Osteoblast (primary cell): ENCODE results near the gene L3MBTL3. TPM values are rescaled to one million over a fixed set of nuclear protein-coding genes. Genes with fewer than 3 reads are reported as not detected.

Experiments used
- DNase-seq: peaks from one replicate; pipeline ENCODE4 v3.0.0; 2011; ENCODE audit warnings: low spot score, mixed read lengths; ENCODE audit not compliant: insufficient read length; ENCODE audit errors: missing footprints
- H2AFZ ChIP-seq: 2 replicates; pipeline ENCODE4 v1.6.0; 2011; ENCODE audit warnings: mild to moderate bottlenecking, low read length
- H3K27ac ChIP-seq: 2 replicates; pipeline ENCODE4 v1.5.1; 2011; ENCODE audit warnings: mild to moderate bottlenecking, low read depth, low read length, moderate library complexity
- H3K27me3 ChIP-seq: 2 replicates; pipeline ENCODE4 v1.6.0; 2012; ENCODE audit warnings: mild to moderate bottlenecking, control low read depth, inconsistent platforms, low read length, moderate library complexity; ENCODE audit not compliant: insufficient read depth
- H3K36me3 ChIP-seq: 2 replicates; pipeline ENCODE4 v1.5.1; 2011; ENCODE audit warnings: mild to moderate bottlenecking, low read length, control low read depth, moderate library complexity; ENCODE audit not compliant: insufficient read depth
- H3K4me1 ChIP-seq: 2 replicates; pipeline ENCODE4 v1.5.1; 2011; ENCODE audit warnings: mild to moderate bottlenecking, low read length, control low read depth, moderate library complexity; ENCODE audit not compliant: insufficient read depth
- H3K4me2 ChIP-seq: 2 replicates; pipeline ENCODE4 v1.6.0; 2011; ENCODE audit warnings: mild to moderate bottlenecking, low read length; ENCODE audit not compliant: insufficient read depth
- H3K4me3 ChIP-seq: fragments of 200-600 bp; sonication (generic); 3 replicates; pipeline ENCODE4 v1.5.1; 2012; ENCODE audit warnings: mild to moderate bottlenecking, low read length, inconsistent platforms; ENCODE audit not compliant: insufficient read depth
- H3K79me2 ChIP-seq: 2 replicates; pipeline ENCODE4 v1.6.0; 2012; ENCODE audit warnings: mild to moderate bottlenecking, low read length, control low read depth, inconsistent platforms; ENCODE audit not compliant: insufficient read depth
- H3K9me3 ChIP-seq: 2 replicates; pipeline ENCODE4 v1.5.1; 2011; ENCODE audit warnings: low read depth, low read length, control low read depth
- H4K20me1 ChIP-seq: 2 replicates; pipeline ENCODE4 v1.6.0; 2012; ENCODE audit warnings: mild to moderate bottlenecking, low read length, control low read depth; ENCODE audit not compliant: insufficient read depth
- total RNA-seq: library from RNA; depleted of rRNA; stranded (reverse); fragments of >200 nt; gene quantifications from 2 replicates; pipeline ENCODE4 v1.2.3, GENCODE V29; 2012
- TF ChIP-seq, protein P1 (sequence below): IDR thresholded peaks from 2 replicates; pipeline ENCODE4 v1.5.1; 2011; ENCODE audit warnings: mild to moderate bottlenecking, low read depth, low read length, moderate library complexity; ENCODE audit errors: extremely low read depth

Gene L3MBTL3
- total RNA-seq, 1 donor: 8.7 TPM

- no peaks in the 10 kb centered on the region for H3K79me2 ChIP-seq
- H3K4me1 ChIP-seq: no peaks in the 10 kb centered on the region
- no peak overlapping the region for H2AFZ ChIP-seq
- H3K36me3 ChIP-seq: no peaks in the 10 kb centered on the region
- H3K4me2 ChIP-seq: no peak overlapping the region
- no peak overlapping the region for H3K27ac ChIP-seq
- DNase-seq: no peak
- H3K4me3 ChIP-seq: no peak overlapping the region
- H3K9me3 ChIP-seq: no peaks in the 10 kb centered on the region
- TF ChIP-seq, protein P1, sequence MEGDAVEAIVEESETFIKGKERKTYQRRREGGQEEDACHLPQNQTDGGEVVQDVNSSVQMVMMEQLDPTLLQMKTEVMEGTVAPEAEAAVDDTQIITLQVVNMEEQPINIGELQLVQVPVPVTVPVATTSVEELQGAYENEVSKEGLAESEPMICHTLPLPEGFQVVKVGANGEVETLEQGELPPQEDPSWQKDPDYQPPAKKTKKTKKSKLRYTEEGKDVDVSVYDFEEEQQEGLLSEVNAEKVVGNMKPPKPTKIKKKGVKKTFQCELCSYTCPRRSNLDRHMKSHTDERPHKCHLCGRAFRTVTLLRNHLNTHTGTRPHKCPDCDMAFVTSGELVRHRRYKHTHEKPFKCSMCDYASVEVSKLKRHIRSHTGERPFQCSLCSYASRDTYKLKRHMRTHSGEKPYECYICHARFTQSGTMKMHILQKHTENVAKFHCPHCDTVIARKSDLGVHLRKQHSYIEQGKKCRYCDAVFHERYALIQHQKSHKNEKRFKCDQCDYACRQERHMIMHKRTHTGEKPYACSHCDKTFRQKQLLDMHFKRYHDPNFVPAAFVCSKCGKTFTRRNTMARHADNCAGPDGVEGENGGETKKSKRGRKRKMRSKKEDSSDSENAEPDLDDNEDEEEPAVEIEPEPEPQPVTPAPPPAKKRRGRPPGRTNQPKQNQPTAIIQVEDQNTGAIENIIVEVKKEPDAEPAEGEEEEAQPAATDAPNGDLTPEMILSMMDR: no peak
- no peaks in the 10 kb centered on the region for H4K20me1 ChIP-seq
- H3K27me3 ChIP-seq: no peaks in the 10 kb centered on the region
These were observed 134.6 kb downstream of the L3MBTL3 start for GRCh38 chr6:130152908-130153510.

DNA sequence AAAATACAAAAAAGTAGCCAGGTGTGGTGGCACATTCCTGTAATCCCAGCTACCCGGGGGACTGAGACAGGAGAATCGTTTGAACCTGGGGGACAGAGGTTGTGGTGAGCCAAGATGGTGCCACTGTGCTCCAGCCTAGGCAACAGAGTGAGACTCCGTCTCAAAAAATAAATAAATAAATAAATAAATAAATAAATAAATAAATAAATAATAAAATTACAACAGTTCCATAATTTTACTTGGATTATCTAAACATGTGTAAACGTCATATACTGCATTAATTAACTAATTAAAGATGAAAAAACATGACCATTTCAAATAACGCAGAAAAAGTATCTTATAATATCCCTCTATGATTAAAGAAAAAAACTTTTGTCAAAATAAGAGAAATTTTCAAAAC, 138.5 kb downstream of the L3MBTL3 start:
- Histone ChIP-seq H3K36me3 (no peaks in the 10 kb centered on the region), H3K27me3 (no peaks in the 10 kb centered on the region), H3K9me3 (no peaks in the 10 kb centered on the region), H3K4me1 (no peaks in the 10 kb centered on the region), H3K4me3 (no peak overlapping the region), H3K27ac (no peak overlapping the region), H3K79me2 (no peaks in the 10 kb centered on the region), H4K20me1 (no peaks in the 10 kb centered on the region), H2AFZ (no peak overlapping the region), H3K4me2 (no peak overlapping the region)
- TF ChIP-seq, protein P1: no peak
- no peak for DNase-seq

GRCh38 chr6:130158056-130158455, 139.7 kb downstream of the L3MBTL3 start:
- no peaks in the 10 kb centered on the region for H3K79me2 ChIP-seq
- H3K27ac ChIP-seq: no peak overlapping the region
- H3K4me3 ChIP-seq: no peak overlapping the region
- H3K36me3 ChIP-seq: no peaks in the 10 kb centered on the region
- no peaks in the 10 kb centered on the region for H3K27me3 ChIP-seq
- no peak overlapping the region for H3K4me2 ChIP-seq
- no peak overlapping the region for H2AFZ ChIP-seq
- DNase-seq: no peak
- no peaks in the 10 kb centered on the region for H4K20me1 ChIP-seq
- no peaks in the 10 kb centered on the region for H3K9me3 ChIP-seq
- no peaks in the 10 kb centered on the region for H3K4me1 ChIP-seq
- TF ChIP-seq, protein P1: no peak

GRCh38 chr6:130158548-130158947, 140.2 kb downstream of the L3MBTL3 start:
- H3K36me3 ChIP-seq: no peaks in the 10 kb centered on the region
- no peak overlapping the region for H3K4me3 ChIP-seq
- H4K20me1 ChIP-seq: no peaks in the 10 kb centered on the region
- H3K27me3 ChIP-seq: no peaks in the 10 kb centered on the region
- no peak for DNase-seq
- H3K79me2 ChIP-seq: no peaks in the 10 kb centered on the region
- TF ChIP-seq, protein P1: no peak
- H3K9me3 ChIP-seq: no peaks in the 10 kb centered on the region
- no peak overlapping the region for H2AFZ ChIP-seq
- no peak overlapping the region for H3K27ac ChIP-seq
- H3K4me1 ChIP-seq: no peaks in the 10 kb centered on the region
- no peak overlapping the region for H3K4me2 ChIP-seq
